Activated CD4-positive, CD25-positive, alpha-beta regulatory T cell treated with anti-CD3 and anti-CD28 coated beads, Interleukin-2, amount 50 U/mL, for 24 hours (primary cell): Measurements from ENCODE around the gene MAFB.

Source experiments
- ATAC-seq, 2 donors: fragments of 150-1000 bp; cut with Tn5 transposase; one replicate each; pipeline ENCODE4 v1.10.0; 2021; ENCODE audit warnings: mild to moderate bottlenecking in 1 of 2, moderate library complexity in 1 of 2

MAFB gene

DNA sequence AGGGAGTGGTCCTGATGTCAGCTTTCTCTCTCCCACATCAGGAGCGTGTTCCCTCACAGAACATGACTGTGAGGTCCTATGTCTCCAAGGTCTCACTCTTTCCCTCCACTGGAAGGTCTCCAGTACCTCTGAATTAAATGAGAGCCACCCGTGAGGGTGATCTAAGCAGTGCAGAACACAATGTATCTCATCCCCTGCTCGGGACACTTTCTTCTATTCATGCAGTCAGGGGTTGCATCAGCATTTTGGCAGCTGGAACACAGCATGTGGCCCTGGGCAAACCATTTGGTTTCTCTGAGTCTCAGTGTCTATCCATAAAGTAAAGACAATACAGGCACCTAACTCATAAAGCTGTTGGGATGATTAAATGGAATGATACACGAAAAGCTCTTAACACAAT lies 34.2 kb downstream of the MAFB start:
- no peak for ATAC-seq

DNA sequence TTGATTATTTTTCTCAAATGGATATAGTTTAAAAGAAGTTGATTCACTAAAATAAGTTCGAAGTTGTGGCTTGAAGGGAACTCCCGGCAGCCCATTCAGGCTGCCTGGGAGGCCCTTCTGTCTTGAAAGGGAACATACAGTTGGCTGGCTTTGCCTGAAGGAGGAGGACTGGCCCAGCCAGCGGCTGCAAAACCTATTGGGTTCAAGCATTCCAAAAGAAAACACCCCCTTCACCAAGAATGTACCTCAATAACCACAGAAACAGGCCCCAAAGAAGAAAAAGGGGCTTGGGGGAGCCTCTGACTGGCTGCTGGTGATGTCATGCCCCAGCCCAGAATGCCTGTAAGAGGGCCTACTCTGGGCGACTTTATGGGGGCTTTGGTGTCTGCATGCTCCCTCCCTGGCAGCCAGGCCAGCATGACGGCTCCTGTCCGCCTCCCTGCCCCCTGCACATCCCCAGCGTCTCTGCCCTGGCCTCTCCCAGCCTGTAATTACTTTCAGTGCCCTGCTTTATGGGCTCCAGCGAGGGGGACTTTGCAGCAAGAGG lies 36.5 kb downstream of the MAFB start:
- ATAC-seq = no peak

DNA sequence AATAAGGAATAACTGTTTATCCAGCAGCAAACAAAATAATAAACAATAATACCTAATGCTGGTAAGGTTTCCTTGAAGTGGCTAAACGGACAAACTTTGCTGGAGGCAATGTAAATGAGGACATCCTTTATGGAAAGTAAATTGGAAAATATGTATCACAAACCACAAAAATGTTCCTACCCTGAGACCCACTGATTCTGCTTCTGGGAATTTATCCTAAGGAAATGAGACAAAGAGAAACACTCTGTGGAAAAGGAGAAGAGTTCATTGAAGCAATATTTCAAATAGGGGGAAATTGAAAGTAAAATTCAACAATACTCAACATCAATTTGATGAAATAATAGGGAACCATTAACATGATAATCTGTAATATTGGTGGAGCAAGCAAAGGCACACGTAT lies 37.9 kb downstream of the MAFB start:
- no peak for ATAC-seq

DNA sequence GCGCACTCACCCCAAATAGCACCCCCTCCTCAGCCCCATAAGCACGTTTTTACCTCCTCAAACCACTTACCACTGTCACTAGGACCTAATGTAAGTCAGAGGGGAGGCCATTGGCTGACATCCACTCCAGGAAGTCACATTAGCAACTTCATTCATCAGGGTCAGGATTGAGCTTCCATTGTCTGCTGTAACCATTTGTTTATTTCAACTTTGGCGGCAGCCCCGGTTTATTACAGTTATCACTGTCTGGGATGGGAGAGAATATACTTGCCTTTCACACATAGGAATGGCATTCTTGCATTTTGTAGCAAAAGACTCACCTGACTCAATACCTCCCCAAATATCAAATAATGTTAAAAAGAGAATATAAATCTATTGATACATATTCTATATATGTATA lies 38.3 kb downstream of the MAFB start:
- ATAC-seq = no peak

DNA sequence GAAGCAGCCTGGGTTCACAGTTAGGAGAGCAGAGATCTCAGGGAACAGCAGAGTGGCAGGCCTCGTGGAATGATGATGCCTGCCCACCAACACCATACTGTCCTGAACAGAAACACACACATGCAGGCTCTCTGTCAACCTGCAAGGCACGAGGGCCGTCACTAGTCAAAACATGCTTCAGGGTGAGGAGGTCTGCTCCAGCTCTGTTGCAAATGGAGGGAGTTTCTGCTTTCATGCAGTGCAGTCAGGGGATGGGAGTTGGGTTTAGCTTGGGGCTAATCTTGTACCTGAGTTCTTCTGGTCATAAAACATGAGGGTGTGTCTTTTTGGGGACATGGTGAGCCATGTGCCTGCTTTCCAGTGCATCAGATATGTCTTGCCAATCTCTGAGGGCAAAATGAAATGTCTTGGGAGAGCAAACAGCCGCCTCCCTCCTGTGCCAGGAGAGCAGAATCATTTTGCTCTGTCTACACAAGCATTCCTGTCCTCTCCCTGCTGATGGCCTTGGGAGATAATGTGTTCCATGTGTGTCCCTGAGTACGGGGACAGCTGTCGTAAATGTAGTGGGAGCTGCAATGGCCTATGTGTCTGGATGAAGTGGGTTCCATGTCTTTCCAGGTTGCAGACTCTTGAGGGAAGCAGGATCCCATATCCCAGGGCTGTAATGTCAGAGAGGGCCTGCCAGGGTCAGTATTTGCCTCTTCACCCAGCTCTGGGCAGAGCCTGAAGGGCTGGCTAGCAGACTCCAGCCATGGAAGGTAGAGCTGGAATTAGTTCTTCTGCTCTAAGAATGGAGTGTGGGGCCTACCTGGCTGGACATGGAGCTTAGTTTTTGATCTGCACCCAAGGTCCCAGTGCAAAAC lies 40.6 kb downstream of the MAFB start:
- no peak for ATAC-seq

DNA sequence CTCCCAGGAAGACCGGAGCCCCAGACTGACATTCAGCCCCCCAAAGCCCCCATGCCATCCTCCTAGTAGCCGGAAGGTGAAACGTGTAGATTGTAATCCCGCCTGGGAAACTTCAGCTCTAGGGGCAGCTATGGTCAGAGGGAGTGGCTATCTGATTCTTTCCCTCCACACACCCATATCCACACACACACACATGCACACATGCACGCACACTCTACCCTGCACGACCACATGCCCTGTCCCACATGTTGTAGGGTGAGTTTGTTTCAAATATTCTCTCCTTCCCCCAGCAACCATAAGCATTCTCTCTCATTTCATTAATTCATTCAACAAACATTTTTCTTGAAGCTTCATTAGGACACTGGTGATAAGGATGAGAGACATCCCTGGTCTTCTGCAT lies 42.2 kb downstream of the MAFB start:
- ATAC-seq = no peak

DNA sequence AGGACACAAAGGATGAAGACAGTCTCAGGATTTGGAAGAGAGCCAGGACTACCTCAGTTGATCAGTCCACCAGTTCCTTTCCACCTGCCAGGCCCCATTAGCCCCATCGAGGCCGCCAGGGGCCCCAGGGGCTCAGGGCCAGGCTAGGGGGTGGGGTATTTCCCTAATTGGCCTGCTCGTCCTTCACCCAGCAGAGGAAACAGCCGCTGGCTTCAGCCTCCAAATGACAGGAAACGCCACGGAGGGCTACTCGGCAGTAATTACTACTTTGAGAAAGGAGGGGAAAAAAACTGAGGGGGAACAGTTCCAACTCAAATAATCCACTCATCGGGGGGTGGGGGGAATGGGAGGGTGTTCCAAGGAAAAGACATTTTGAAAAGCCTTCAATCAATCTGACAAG lies 42.7 kb downstream of the MAFB start:
- no peak for ATAC-seq

DNA sequence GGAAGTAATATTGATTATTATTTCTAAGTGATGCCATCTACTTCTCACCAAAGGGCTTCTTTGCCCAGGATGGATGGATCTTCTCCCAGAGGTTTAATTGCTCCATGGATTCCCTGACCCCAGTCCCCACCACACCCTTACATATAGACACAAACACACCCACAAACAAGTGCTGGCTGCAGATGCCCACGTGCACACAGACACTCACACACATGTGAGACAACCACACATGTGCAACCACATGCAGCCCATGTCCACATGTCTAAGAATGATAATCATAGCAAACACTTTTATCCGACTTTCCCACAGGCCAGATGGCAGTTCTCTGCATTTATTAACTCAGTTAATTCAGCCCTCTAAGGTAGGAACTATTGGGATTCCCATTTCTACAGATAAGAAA lies 44.2 kb downstream of the MAFB start:
- no peak for ATAC-seq

DNA sequence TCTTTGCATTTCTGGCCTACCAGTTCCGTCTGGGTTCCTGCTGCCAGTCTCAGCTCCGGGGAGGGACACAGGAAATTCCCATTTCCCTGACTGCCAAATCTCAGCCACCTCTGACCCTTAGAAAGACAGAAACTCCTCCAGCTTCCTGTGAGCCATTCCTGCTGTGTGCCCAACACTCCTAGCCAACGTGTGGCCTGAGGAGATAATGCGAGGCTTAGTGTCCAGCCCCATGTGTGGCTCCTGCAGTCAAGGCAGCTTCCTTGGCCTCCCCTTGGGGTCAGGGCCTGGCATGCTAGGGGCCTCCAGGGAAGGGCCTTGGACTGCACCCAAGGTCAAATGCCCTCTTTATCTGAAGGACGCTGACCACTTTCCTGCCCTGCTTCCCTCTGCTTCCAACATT lies 45.1 kb downstream of the MAFB start:
- ATAC-seq = no peak

DNA sequence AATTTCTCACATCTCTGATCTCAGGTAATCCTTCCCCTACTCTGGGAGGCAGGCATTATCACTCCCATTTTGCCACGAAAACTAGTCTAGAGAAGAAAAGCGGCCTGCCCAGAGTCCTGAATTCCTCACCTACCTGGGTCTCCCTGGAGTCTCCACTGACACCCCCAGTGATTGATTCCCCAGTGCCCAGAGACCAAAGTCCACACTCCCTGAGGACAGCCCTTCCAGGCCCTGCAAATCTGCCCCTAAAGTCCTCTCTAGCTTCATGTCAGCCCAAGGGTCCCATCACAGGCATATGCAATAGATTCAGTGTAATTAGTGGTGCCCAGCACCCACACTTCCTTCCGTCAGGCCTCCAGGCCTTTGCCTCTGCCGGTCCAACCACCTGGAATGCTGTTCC lies 47.2 kb downstream of the MAFB start:
- ATAC-seq = no peak

DNA sequence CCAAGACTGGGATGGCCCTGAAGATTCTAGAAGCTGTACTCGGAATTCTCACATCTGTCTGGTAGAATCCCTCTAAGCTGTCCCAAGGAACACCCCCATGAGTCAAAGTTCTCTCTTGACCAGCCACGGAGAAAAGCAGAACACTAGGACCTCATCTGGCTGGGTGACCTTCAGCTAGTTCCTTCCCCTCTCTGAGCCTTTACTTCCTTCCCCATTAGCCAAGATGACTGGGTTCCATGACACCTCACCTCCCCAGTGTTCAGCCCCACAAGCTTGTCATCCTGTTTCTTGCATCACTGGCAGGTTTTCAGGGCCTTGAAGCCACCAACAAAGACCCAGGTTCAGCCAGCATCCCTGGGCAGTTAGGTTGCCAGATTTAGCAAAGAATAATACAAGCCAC lies 47.8 kb downstream of the MAFB start:
- ATAC-seq = no peak

DNA sequence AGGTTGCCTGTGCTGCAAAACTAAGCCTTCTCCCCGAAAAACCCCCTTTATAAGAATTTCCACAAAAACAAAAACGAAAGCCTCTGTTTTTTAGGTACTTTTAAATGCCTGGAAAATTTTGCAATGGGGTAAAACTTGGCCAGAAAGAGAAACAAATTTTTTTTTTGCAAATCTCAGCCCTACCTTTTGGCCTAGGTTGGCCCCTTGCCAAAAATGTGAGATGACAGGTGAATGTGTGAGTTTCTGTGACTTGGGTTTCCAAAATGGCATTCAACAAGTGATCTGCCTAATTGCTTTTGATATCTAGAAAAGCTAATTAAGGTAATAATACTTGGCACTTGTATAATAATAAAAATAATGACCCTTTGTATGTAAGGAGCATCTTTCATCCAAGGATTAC lies 48.4 kb downstream of the MAFB start:
- ATAC-seq = no peak

DNA sequence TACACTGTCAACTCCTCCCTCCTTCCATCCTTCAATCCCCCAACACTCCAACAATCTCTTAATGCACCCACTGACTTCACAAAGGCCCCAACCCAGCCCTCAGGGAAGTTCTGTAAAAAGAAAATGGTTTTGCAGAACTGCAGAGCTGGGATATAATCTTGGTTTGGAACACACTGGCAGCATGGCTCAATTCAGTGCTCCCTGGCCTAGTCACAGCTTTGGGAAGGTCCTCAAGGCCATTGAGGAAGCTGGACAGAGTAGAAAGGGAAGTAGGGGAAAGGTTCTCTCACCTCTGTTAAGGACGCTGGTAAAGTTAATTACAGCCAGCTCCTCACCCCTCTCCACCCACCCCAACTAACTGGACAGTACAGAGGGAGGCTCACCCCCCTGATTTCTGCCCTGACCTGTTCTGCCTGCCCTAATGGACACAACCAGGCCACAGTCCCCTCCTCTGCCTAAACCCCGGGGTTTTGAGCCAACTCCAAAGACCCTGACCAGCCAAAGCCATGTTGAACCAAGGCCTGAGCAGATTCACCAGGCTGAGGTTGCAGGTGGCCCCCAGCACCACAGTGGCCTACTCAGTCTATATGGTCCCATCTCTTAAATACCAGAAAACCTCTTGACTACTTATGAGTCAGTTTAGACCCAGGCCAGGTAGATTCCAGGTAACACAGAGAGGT lies 49.2 kb downstream of the MAFB start:
- no peak for ATAC-seq

DNA sequence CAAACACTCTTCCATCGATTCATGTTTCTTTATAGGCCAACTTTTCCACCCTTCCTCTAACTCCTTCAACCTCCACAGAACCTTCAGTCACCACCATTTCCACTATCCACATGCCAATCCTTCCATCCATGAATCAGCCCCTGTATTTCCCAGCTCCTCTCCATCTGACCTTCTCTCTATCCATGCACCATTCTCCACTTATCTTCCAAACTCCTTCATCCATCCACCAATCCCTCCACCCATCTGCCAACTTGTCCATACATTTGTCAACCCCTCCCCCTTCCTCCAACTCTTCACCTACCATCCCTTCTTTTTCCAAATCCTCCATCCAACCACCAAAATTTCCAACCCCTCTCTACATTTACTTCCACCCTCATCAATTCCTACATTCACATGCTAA lies 49.9 kb downstream of the MAFB start:
- ATAC-seq = no peak

DNA sequence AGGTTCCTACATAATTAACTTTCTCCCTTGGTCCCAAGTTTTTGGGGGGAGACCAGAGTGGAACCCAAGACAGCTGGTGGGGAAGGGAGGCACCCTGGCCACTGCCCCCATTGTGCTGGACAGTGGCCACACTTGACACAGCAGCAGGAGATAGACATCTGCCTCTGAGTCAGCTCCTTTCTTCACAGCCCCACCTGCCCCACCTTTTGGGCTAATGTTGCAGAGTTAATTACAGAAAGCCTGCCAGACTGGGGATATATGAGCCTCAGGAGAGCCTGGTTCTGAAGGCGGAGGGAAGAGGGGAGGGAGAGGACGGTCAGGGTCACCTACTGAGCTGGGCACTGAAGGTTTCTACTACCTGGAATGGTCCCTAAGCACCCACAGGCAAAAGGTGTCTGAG lies 50.6 kb downstream of the MAFB start:
- ATAC-seq = no peak

DNA sequence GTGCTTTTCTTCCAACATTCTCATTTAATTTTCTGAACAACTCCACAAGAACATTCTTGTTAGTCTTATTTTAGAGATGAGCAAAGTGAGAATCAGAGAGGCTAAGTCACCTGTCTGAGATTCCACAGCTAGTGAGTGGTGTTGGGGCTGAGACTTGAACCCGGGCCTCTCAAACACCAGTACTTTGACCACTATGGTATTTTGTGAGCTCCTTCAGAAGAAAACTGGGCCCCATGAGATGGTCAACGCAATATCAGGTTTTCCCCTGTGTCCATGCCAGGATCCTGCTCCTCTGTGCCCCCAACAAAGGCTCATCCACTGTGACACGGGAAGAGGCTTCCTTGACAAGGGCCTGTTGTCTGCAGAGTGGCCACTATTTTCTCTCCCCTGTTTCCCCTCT lies 51.9 kb downstream of the MAFB start:
- ATAC-seq = no peak

DNA sequence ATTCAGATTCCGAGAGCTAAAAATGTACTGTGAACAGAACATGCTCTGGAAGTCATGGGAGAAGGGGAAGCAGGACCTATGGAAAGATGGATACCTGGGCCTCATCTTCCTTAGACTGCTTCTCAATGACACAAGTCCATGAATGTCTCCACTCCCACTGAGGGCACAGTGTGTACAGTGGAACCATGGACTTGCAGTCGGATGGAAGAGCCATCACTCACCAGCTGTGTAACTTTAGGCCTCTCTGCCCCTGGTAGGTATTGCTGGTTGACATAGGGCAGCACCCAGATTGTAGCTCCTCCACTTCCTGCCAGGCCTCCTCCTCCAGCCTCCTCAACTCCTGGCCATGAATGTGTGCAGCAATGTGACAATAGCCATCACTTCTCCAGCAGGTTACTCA lies 52.5 kb downstream of the MAFB start:
- ATAC-seq = no peak

DNA sequence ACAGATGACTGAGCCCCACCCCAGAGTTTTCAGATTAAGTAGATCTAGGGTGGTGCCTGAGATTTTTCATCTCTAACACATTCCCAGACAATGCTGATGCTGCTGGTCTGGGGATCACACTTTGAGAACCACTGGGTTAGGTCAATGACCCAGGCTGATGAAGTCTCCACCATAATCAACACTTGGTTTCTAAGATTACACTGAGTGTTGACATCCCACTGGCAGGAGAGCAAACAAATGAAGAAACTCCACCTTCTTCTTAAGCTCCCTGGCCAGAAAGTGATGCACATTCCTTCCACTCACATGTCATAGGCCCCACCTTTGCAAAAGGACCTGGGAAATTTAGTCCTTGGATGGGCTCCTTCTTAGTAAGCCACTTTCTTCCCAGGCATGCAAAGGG lies 53.1 kb downstream of the MAFB start:
- no peak for ATAC-seq
